Sigmoid colon (tissue), 3 donors: ENCODE measurements around the gene CCDC102A.

ENCODE experiments used
- CTCF ChIP-seq, 4 experiments: fragments of 450-650 bp in 3 of 4; fragments of 200-600 bp in 1 of 4; IDR thresholded peaks; one replicate each; pipeline ENCODE4 v1.5.1; 2016 to 2019; ENCODE audit warnings: antibody characterized with exemption in 4 of 4, mild to moderate bottlenecking in 3 of 4, moderate library complexity in 2 of 4
- POLR2A ChIP-seq, 2 donors: fragments of 450-650 bp; IDR thresholded peaks; one replicate each; pipeline ENCODE4 v1.6.1; 2016; ENCODE audit warnings: antibody characterized with exemption in 2 of 2, mild to moderate bottlenecking in 2 of 2, moderate library complexity in 2 of 2

- no peak for TF ChIP-seq CTCF (IDR thresholded peaks at IDR 0.05)
- TF ChIP-seq POLR2A (IDR thresholded peaks at IDR 0.05), result no peak
Observed at GRCh38 chr16:57575468-57576277, 39.3 kb upstream of the CCDC102A start.
